K562 (cell line): Measurements from ENCODE around the gene GSS. TPM values are rescaled to one million over a fixed set of nuclear protein-coding genes. Genes with fewer than 3 reads are reported as not detected.

Source experiments
- ATAC-seq: fragments of 200-7000 bp; cut with Tn5 transposase; 3 replicates; pipeline ENCODE4 v1.9.1; 2020; ENCODE audit warnings: moderate library complexity
- BruUV-seq: library from RNA; stranded (reverse); fragments of 400-500 nt; replicated peaks from 2 replicates; lab custom pipeline; 2021; lab: Mats Ljungman, UMichigan
- CTCF ChIA-PET: fragments of 300-600 bp; formaldehyde crosslinking; extraction: SDS; loops from one replicate; lab custom pipeline; 2021; ENCODE audit warnings: low intra/inter-chr PET ratio; lab: Yijun Ruan, JAX
- POLR2A ChIA-PET: fragments of 300-600, 350-650 bp; sonication (Branson Sonifier 250); formaldehyde crosslinking; extraction: SDS; loops from one replicate; lab custom pipeline; 2021; ENCODE audit warnings: antibody characterized with exemption, inconsistent platforms; lab: Yijun Ruan, JAX
- DNase-seq, 4 experiments: peaks; one replicate each; pipeline versions ENCODE4 v3.0.0 to v3.0.0-alpha.2; 2011 to 2018; ENCODE audit warnings: low spot score in 3 of 4, mixed read lengths in 3 of 4; ENCODE audit errors: extremely low read depth in 1 of 4
- FAIRE-seq: peaks from 2 replicates; lab custom pipeline; 2011; peaks lifted over from hg19 to GRCh38; lab: Jason Lieb, UNC
- H2AFZ ChIP-seq: 2 replicates; pipeline ENCODE4 v1.6.0; 2011; ENCODE audit warnings: low read depth, low read length, control low read depth, inconsistent platforms
- H3K27ac ChIP-seq: fragments of 200-600 bp; 3 replicates; pipeline ENCODE4 v1.8.0; 2011; ENCODE audit warnings: low read depth, mild to moderate bottlenecking, control low read depth, inconsistent platforms, low read length, moderate library complexity, mixed read lengths; ENCODE audit errors: extremely low read depth
- H3K27me3 ChIP-seq, 2 experiments: fragments of 300-600 bp in 1 of 2; 2 replicates in 1 of 2; 3 replicates in 1 of 2; pipeline versions ENCODE4 v1.6.0 to v1.8.0; 2011; ENCODE audit warnings: inconsistent platforms in 2 of 2, low read length in 2 of 2, mild to moderate bottlenecking in 1 of 2, mixed read lengths in 1 of 2, moderate library complexity in 1 of 2; ENCODE audit not compliant: control insufficient read depth in 2 of 2, insufficient read depth in 2 of 2
- H3K36me3 ChIP-seq: fragments of 300-600 bp; 3 replicates; pipeline ENCODE4 v1.8.0; 2011; ENCODE audit warnings: mild to moderate bottlenecking, low read length, inconsistent platforms; ENCODE audit not compliant: control insufficient read depth, insufficient read depth
- H3K4me1 ChIP-seq, 2 experiments: fragments of 200-600 bp in 1 of 2; replicated peaks in 1 of 2; 2 replicates in 1 of 2; 3 replicates in 1 of 2; pipeline versions ENCODE4 v1.5.1 to v1.8.0; 2011; ENCODE audit warnings: inconsistent platforms in 2 of 2, low read length in 2 of 2, mild to moderate bottlenecking in 1 of 2, mixed read lengths in 1 of 2, moderate library complexity in 1 of 2; ENCODE audit not compliant: control insufficient read depth in 2 of 2, insufficient read depth in 2 of 2
- H3K4me2 ChIP-seq: 2 replicates; pipeline ENCODE4 v1.6.1; 2011; ENCODE audit warnings: low read length, control low read depth, inconsistent platforms, mixed read lengths; ENCODE audit not compliant: insufficient read depth
- H3K4me3 ChIP-seq: fragments of 200-600 bp; sonication (generic), shearing (Covaris generic); 2 replicates; pipeline ENCODE4 v1.5.1; 2016; ENCODE audit warnings: control low read depth, inconsistent platforms
- H3K79me2 ChIP-seq: fragments of 200-600 bp; 3 replicates; pipeline ENCODE4 v1.8.0; 2011; ENCODE audit warnings: low read length, inconsistent platforms; ENCODE audit not compliant: control insufficient read depth, insufficient read depth
- H3K9ac ChIP-seq, 2 experiments: 2 replicates each; pipeline versions ENCODE4 v1.6.0 to v1.6.1; 2011; ENCODE audit warnings: low read depth in 2 of 2, low read length in 2 of 2, control low read depth in 1 of 2, inconsistent platforms in 1 of 2, mild to moderate bottlenecking in 1 of 2, mixed read lengths in 1 of 2; ENCODE audit not compliant: insufficient read depth in 1 of 2
- H3K9me1 ChIP-seq: one replicate; pipeline ENCODE4 v1.6.0; 2011; ENCODE audit warnings: inconsistent platforms, mild to moderate bottlenecking, low read length, moderate library complexity; ENCODE audit not compliant: control insufficient read depth, insufficient read depth
- H3K9me3 ChIP-seq: replicated peaks from 2 replicates; pipeline ENCODE4 v1.5.1; 2011; ENCODE audit warnings: low read depth, low read length, inconsistent platforms; ENCODE audit not compliant: control insufficient read depth, insufficient read depth
- H4K20me1 ChIP-seq: replicated peaks from 2 replicates; pipeline ENCODE4 v1.6.1; 2011; ENCODE audit warnings: low read length, inconsistent platforms, mixed read lengths; ENCODE audit not compliant: control insufficient read depth, insufficient read depth
- BMI1 ChIP-seq: fragments of 150-350 bp; IDR thresholded peaks from 2 replicates; pipeline ENCODE4 v1.6.1; 2014; ENCODE audit warnings: low read length
- C11orf30 ChIP-seq: fragments of 450-650 bp; IDR thresholded peaks from 2 replicates; pipeline ENCODE4 v1.6.1; 2016; ENCODE audit warnings: low read depth, mild to moderate bottlenecking
- ERF ChIP-seq: fragments of 450-650 bp; formaldehyde crosslinking; IDR thresholded peaks from 2 replicates; pipeline ENCODE4 v1.4.0; 2020; ENCODE audit warnings: mild to moderate bottlenecking, mixed read lengths
- ETV1 ChIP-seq: fragments of 450-650 bp; conservative IDR thresholded peaks from 2 replicates; pipeline ENCODE4 v1.6.1; 2016; ENCODE audit warnings: missing genetic modification characterization, control low read depth, low read depth, missing compliant biosample characterization
- GABPB2 ChIP-seq: fragments of 250-450 bp; sonication (Bioruptor Pico); conservative IDR thresholded peaks from 2 replicates; pipeline ENCODE4 v1.5.1; 2021; ENCODE audit warnings: mild to moderate bottlenecking
- KLF10 ChIP-seq: fragments of 250-450 bp; sonication (Bioruptor Pico); IDR thresholded peaks from 2 replicates; pipeline ENCODE4 v1.6.1; 2021; ENCODE audit warnings: matching md5 sums
- NFRKB ChIP-seq: fragments of 450-650 bp; IDR thresholded peaks from 2 replicates; pipeline ENCODE4 v1.6.1; 2016; ENCODE audit warnings: low read depth
- POLR2H ChIP-seq: IDR thresholded peaks from 2 replicates; pipeline ENCODE4 v1.6.1; 2016; ENCODE audit warnings: missing genetic modification characterization, low read depth, mild to moderate bottlenecking, control low read depth, missing compliant biosample characterization, moderate library complexity
- RFX5 ChIP-seq: IDR thresholded peaks from 2 replicates; pipeline ENCODE4 v1.6.1; 2011; ENCODE audit warnings: low read depth, mild to moderate bottlenecking, improper control_type of control experiment, low read length
- SRSF7 ChIP-seq: fragments of 200-400 bp; formaldehyde crosslinking; optimal IDR thresholded peaks from 2 replicates; pipeline ENCODE3; 2017; ENCODE audit warnings: mild to moderate bottlenecking, low read depth, low read length
- TBP ChIP-seq: optimal IDR thresholded peaks from 2 replicates; pipeline ENCODE3; 2011; ENCODE audit warnings: low read depth, low read length, improper control_type of control experiment
- WGBS: fragments of 100-300 bp; shearing (Covaris generic); methylation state at CpG from one replicate; pipeline ENCODE4 v1.1.6; 2016; ENCODE audit warnings: low coverage, mixed read lengths; ENCODE audit not compliant: insufficient coverage; ENCODE audit errors: missing lambda C conversion rate; 5-methylcytosine and 5-hydroxymethylcytosine counted together
- in situ Hi-C: fragments of 300-500 bp; cut with MboI; formaldehyde crosslinking; loops from 4 replicates; pipeline ENCODE4 v1.15.0; 2018; ENCODE audit warnings: inconsistent platforms, mixed read lengths
- intact Hi-C: fragments of 100-400 bp; cut with micrococcal nuclease; formaldehyde crosslinking; loops from 2 replicates; pipeline ENCODE4 v1.14.2; 2022
- polyA plus RNA-seq, 8 experiments: library from polyadenylated mRNA; depleted of rRNA in 4 of 8; stranded (reverse) in 5 of 8; unstranded in 3 of 8; fragments of >200 nt; fragmentation: Nextera tagmentation in 2 of 8; fragmentation: Illumina TruSeq in 1 of 8; extraction: Ambion mirVana in 2 of 8; extraction: Trizol in 1 of 8; gene quantifications; 2 replicates each; pipeline versions ENCODE4 v1.2.1 to v1.2.3, GENCODE V29; 2011 to 2014; ENCODE audit warnings: inconsistent platforms in 1 of 8, missing spikeins in 1 of 8
- total RNA-seq, 7 experiments: library from RNA; depleted of rRNA in 6 of 7; stranded (reverse); fragments of >200 nt in 6 of 7; fragmentation: Illumina TruSeq in 2 of 7; extraction: Trizol in 2 of 7; gene quantifications; 2 replicates each; pipeline versions ENCODE4 v1.2.1 to v1.2.3, GENCODE V29; 2011 to 2021; ENCODE audit warnings: low replicate concordance in 1 of 7
- TF ChIP-seq, protein P1 (sequence below): IDR thresholded peaks from 2 replicates; pipeline ENCODE4 v1.6.1; 2011; ENCODE audit warnings: borderline replicate concordance, low read depth, mild to moderate bottlenecking, moderate library complexity, low read length; ENCODE audit not compliant: insufficient read depth, poor library complexity, severe bottlenecking
- TF ChIP-seq, protein P2 (sequence below): sonication (generic); formaldehyde crosslinking; IDR thresholded peaks from 2 replicates; pipeline ENCODE4 v1.8.0; 2022; ENCODE audit warnings: missing genetic modification reagents, mild to moderate bottlenecking, borderline replicate concordance
- TF ChIP-seq, protein P3 (sequence below): fragments of 450-650 bp; conservative IDR thresholded peaks from 2 replicates; pipeline ENCODE4 v1.6.1; 2016; ENCODE audit warnings: missing genetic modification characterization, low read depth, mild to moderate bottlenecking, control low read depth, missing compliant biosample characterization
- TF ChIP-seq, protein P4 (sequence below): IDR thresholded peaks from 2 replicates; pipeline ENCODE4 v1.6.1; 2014; ENCODE audit warnings: antibody characterized with exemption
- TF ChIP-seq, protein P5 (sequence below): fragments of 200-800 bp; sonication (Bioruptor generic); IDR thresholded peaks from 2 replicates; pipeline ENCODE4 v1.6.1; 2017; ENCODE audit warnings: missing genetic modification characterization, missing compliant biosample characterization

GSS gene
- total and polyA plus RNA-seq, 9 of the 15 experiments (the other 6 are each of a cell fraction or from before 2014, with no cell fraction given), result 18.4 to 165 (median 89.4) TPM

DNA sequence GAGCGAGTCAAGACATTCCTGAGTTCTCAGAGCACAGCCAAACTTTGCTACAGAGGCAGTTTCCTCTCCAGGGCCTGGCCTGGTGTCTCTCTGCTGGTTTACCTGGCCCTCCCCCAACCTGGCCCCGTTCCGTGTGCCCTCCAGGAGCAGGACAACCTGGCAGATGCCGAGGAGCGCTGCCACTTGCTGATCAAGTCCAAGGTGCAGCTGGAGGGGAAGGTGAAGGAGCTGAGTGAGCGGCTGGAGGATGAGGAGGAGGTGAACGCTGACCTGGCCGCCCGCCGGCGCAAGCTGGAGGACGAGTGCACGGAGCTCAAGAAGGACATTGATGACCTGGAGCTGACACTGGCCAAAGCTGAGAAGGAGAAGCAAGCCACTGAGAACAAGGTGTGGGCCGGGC, 39.6 kb upstream of the GSS start:
- CTCF ChIA-PET, result no interaction called here
- peaks cover 45% of the 10 kb centered on the region; the same call in 2 of the 3 replicates for H3K36me3 ChIP-seq
- H3K27me3 ChIP-seq, result no peaks in the 10 kb centered on the region
- intact Hi-C loops (no loop called here), in situ Hi-C loops (no loop called here)
- H3K79me2 ChIP-seq, result no peaks in the 10 kb centered on the region
- no peak overlapping the region for H3K27ac ChIP-seq
- DNase-seq (no peak), ATAC-seq (no peak), FAIRE-seq (no peak)
- H3K4me3 ChIP-seq, result no peak overlapping the region
- no peaks in the 10 kb centered on the region for H3K9me1 ChIP-seq
- no TSS peak for BruUV-seq
- H4K20me1 ChIP-seq, result peaks cover 4% of the 10 kb centered on the region; the same call in 1 of the 2 replicates
- 83% methylated on average over 13 of the region's 14 CpGs for WGBS
- H3K4me1 ChIP-seq, result peaks cover 0 to 15% of the 10 kb centered on the region in 2 experiments; a peak in 3 of 5 replicates
- POLR2A ChIA-PET, result no interaction called here
- no peak overlapping the region for H2AFZ ChIP-seq
- no peaks in the 10 kb centered on the region for H3K9me3 ChIP-seq
- H3K9ac ChIP-seq, result 0 out of 4 replicates have a peak overlapping the region, but pooled peaks of 1 of the 2 experiments have one; percentile 4
- H3K4me2 ChIP-seq, result no peak overlapping the region
- TF ChIP-seq RFX5, result no peak
- no peak for TF ChIP-seq TBP
- TF ChIP-seq, protein P1, sequence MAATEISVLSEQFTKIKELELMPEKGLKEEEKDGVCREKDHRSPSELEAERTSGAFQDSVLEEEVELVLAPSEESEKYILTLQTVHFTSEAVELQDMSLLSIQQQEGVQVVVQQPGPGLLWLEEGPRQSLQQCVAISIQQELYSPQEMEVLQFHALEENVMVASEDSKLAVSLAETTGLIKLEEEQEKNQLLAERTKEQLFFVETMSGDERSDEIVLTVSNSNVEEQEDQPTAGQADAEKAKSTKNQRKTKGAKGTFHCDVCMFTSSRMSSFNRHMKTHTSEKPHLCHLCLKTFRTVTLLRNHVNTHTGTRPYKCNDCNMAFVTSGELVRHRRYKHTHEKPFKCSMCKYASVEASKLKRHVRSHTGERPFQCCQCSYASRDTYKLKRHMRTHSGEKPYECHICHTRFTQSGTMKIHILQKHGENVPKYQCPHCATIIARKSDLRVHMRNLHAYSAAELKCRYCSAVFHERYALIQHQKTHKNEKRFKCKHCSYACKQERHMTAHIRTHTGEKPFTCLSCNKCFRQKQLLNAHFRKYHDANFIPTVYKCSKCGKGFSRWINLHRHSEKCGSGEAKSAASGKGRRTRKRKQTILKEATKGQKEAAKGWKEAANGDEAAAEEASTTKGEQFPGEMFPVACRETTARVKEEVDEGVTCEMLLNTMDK, result no peak
- no peak for TF ChIP-seq C11orf30
- no peak for TF ChIP-seq ERF (CRISPR knock-in tag)
- TF ChIP-seq BMI1, result no peak
- TF ChIP-seq, protein P2, sequence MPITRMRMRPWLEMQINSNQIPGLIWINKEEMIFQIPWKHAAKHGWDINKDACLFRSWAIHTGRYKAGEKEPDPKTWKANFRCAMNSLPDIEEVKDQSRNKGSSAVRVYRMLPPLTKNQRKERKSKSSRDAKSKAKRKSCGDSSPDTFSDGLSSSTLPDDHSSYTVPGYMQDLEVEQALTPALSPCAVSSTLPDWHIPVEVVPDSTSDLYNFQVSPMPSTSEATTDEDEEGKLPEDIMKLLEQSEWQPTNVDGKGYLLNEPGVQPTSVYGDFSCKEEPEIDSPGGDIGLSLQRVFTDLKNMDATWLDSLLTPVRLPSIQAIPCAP (CRISPR knock-in tag), result no peak
- TF ChIP-seq, protein P3, sequence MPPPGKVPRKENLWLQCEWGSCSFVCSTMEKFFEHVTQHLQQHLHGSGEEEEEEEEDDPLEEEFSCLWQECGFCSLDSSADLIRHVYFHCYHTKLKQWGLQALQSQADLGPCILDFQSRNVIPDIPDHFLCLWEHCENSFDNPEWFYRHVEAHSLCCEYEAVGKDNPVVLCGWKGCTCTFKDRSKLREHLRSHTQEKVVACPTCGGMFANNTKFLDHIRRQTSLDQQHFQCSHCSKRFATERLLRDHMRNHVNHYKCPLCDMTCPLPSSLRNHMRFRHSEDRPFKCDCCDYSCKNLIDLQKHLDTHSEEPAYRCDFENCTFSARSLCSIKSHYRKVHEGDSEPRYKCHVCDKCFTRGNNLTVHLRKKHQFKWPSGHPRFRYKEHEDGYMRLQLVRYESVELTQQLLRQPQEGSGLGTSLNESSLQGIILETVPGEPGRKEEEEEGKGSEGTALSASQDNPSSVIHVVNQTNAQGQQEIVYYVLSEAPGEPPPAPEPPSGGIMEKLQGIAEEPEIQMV (tag), result no peak
- TF ChIP-seq ETV1 (tag), result no peak
- no peak for TF ChIP-seq SRSF7
- TF ChIP-seq, protein P4, sequence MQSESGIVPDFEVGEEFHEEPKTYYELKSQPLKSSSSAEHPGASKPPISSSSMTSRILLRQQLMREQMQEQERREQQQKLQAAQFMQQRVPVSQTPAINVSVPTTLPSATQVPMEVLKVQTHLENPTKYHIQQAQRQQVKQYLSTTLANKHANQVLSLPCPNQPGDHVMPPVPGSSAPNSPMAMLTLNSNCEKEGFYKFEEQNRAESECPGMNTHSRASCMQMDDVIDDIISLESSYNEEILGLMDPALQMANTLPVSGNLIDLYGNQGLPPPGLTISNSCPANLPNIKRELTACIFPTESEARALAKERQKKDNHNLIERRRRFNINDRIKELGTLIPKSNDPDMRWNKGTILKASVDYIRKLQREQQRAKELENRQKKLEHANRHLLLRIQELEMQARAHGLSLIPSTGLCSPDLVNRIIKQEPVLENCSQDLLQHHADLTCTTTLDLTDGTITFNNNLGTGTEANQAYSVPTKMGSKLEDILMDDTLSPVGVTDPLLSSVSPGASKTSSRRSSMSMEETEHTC, result no peak
- no peak for TF ChIP-seq KLF10 (CRISPR knock-in tag)
- TF ChIP-seq GABPB2 (CRISPR knock-in tag), result no peak
- TF ChIP-seq POLR2H, result no peak
- TF ChIP-seq, protein P5, sequence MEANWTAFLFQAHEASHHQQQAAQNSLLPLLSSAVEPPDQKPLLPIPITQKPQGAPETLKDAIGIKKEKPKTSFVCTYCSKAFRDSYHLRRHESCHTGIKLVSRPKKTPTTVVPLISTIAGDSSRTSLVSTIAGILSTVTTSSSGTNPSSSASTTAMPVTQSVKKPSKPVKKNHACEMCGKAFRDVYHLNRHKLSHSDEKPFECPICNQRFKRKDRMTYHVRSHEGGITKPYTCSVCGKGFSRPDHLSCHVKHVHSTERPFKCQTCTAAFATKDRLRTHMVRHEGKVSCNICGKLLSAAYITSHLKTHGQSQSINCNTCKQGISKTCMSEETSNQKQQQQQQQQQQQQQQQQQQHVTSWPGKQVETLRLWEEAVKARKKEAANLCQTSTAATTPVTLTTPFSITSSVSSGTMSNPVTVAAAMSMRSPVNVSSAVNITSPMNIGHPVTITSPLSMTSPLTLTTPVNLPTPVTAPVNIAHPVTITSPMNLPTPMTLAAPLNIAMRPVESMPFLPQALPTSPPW (CRISPR knock-in tag), result no peak
- no peak for TF ChIP-seq NFRKB
